ENCODE measurements around the gene PSAT1.

Gene PSAT1

GRCh38 chr9:78292716-78293497 is 4.0 kb upstream of the PSAT1 start:
- DNase-seq, result no peak

GRCh38 chr9:78294290-78295176 is 2.4 kb upstream of the PSAT1 start:
- DNase-seq, result no peak

- no peak for DNase-seq
Measured at GRCh38 chr9:78295177-78295575, 1.7 kb upstream of the PSAT1 start.

GRCh38 chr9:78295731-78296130 is 1.2 kb upstream of the PSAT1 start:
- DNase-seq, result no peak

GRCh38 chr9:78296201-78296892 is 578 bp upstream of the PSAT1 start:
- DNase-seq, result no peak

GRCh38 chr9:78297672-78297961 is 692 bp downstream of the PSAT1 start:
- DNase-seq, result no peak

GRCh38 chr9:78298046-78298765 is 1.3 kb downstream of the PSAT1 start:
- peak; percentile 4 for DNase-seq

GRCh38 chr9:78300209-78300608 is 3.3 kb downstream of the PSAT1 start:
- DNase-seq, result no peak

GRCh38 chr9:78301466-78301865 is 4.5 kb downstream of the PSAT1 start:
- DNase-seq, result no peak

- DNase-seq, result no peak
Measured at GRCh38 chr9:78303377-78304062, 6.6 kb downstream of the PSAT1 start.

GRCh38 chr9:78304357-78304756 is 7.4 kb downstream of the PSAT1 start:
- DNase-seq, result no peak

- DNase-seq, result no peak
Measured at GRCh38 chr9:78306222-78307076, 9.5 kb downstream of the PSAT1 start.

- DNase-seq, result no peak
Measured at GRCh38 chr9:78307360-78307759, 10.4 kb downstream of the PSAT1 start.

GRCh38 chr9:78309066-78309465 is 12.1 kb downstream of the PSAT1 start:
- no peak for DNase-seq

- no peak for DNase-seq
Measured at GRCh38 chr9:78311075-78311474, 14.2 kb downstream of the PSAT1 start.

- DNase-seq, result no peak
Measured at GRCh38 chr9:78311886-78312524, 15.1 kb downstream of the PSAT1 start.

GRCh38 chr9:78314550-78314949 is 17.6 kb downstream of the PSAT1 start:
- no peak for DNase-seq

- DNase-seq, result no peak
Measured at GRCh38 chr9:78314953-78315870, 18.3 kb downstream of the PSAT1 start.

- DNase-seq, result no peak
Measured at GRCh38 chr9:78316166-78316892, 19.4 kb downstream of the PSAT1 start.

All from KG1 (cell line).